NK-92 treated with Interleukin-12 subunit alpha and Interleukin-12 subunit beta, amount 100 ng/mL, for 24 hours (cell line): ENCODE data around the gene DAB2IP.
"Not testable (repeated sequence)": the region's sequence is repeated elsewhere in the genome, so short reads cannot be mapped to it uniquely, and the experiment has no call there.

Experiments used
- DNase-seq: peaks from one replicate; lab custom pipeline; 2025; lab: John Stamatoyannopoulos, UW

The DAB2IP gene

GRCh38 chr9:121776739-121777637 lies 125.6 kb downstream of the DAB2IP start:
- DNase-seq: no peak

DNA sequence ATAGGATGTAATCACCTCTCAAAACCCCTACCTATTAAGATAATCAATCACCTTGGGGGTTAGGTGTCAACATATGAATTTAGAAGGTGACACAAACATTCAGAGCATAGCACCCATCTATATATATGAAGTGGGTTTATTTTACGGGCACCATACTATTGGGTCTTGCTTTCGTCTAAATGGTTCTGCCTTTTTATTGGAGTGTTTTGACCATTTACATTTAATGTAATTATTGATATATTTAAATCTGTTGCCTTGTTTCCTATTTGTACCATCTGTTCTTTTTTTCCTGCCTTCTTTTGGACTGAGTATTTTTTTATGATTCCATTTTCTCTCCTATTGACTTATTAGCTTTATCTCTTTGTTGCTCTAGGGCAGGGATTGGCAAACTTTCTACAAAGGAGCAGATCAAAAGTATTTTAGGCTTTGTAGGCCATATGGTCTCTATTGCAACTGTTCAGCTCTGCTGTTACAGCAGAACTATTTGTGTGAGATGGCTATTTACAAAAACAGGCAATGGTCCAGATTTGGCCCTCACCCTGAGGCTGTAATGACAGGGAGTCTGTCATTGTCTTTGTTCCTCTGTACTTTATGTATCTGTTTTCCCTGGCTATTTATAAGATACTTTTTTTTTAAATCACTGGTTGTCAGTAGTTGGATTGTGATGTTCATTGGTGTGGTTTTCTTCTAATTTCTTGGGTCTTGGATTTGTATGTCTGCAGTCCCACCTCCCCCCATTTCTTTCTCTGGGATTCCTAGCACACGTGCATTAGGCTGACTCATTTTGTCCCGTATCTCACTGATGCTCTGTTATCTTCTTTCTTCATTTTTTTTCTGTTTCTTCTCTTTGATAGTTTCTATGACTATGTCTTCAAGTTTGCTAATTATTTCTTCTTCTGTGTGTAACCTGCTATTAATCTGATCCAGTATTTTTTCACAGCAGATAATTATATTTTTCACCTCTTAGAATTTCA lies 127.1 kb downstream of the DAB2IP start:
- no peak for DNase-seq

DNA sequence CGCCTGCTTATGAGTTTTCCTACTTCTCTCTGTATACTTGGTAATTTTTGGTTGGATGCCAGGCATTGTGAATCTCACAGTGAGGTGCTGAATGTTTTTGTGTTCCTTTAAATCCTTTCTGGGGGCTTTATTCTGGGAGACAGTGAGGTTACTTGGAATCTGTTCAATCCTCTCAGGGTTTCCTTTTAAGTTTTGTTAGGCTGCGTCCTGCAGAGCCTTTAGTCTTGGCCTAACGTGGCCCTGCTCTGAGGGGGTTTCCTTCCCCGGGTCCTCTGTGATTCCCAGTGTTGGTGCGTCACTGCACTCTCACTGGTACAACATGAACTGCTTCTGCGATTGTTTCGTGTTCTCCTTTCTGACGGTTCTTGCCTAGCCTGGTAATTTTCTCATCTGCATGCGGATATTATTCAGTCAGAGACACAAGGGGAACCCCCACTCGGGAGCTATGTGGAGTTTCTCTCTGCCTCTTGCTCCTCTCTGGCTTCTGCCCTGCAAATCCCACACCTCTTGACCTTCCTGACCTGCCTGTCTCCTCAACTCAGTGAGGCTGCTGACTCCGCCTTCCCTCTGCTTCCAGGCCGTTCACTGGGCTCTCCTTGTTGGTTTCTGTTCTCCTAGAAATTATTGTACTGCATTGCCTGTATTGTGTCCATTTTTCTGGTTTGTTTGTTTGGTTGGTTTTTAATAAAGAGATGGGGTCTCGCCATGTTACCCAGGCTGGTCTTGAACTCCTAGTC lies 128.1 kb downstream of the DAB2IP start:
- no peak for DNase-seq

DNA sequence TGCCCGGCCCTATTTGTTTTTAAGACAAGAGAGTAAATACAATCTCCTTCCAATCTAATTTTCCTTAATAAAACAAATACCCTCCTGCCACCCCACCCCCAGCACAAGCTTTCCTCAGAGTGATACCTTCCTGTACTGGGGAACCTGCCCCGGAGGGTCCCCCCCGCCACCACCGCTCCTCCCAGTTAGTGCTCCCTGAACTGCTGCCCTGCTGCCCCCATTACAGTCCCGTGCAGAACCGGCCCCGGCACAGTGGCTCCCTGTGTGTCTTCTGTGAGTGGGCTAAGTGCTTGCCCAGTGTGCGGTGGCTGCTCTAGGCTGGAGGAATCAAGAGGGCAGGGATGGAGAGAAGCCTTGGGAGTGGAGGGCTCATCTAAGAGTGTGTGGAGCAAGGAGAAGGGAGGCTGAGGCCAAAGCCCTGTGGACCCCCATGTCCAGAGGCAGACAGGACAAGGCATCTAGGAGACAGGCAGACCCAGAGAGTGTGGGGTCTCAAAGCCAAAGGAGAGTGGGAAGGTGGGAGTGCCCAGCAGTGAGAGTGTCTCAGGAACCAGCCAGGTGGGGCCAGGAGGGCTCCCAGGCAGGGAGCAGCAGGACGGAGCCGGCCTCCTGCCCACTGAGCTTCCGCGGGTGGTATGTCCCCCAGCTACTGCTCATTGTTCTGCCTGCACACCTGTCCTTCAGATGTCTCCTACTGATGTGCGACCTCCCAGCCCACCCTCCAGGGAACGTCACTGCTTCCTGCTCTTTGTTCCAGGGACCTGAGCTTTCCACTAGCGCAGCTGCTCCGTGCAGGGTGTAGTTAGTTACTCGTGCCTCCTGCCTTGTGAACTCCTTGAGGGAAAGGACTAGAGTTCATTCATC lies 129.0 kb downstream of the DAB2IP start:
- DNase-seq: no peak

DNA sequence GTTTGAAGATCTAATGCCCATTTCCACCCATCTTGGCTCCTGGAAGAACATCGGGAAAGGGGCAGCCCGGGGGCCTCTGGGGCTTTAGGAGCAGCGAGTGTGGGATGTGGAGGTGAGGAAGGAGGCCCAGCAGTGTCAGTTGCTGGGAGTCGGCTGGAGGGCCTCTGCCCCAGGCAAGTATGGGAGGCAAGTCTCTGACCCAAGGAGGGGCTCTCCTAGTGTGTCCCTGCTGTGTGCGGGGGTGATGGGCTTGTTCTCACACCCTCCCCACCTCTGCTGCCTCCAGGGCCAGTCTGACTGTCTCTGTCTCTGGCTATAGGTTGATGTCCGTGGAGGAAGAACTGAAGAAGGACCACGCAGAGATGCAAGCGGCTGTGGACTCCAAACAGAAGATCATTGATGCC lies 129.7 kb downstream of the DAB2IP start:
- no peak for DNase-seq

DNA sequence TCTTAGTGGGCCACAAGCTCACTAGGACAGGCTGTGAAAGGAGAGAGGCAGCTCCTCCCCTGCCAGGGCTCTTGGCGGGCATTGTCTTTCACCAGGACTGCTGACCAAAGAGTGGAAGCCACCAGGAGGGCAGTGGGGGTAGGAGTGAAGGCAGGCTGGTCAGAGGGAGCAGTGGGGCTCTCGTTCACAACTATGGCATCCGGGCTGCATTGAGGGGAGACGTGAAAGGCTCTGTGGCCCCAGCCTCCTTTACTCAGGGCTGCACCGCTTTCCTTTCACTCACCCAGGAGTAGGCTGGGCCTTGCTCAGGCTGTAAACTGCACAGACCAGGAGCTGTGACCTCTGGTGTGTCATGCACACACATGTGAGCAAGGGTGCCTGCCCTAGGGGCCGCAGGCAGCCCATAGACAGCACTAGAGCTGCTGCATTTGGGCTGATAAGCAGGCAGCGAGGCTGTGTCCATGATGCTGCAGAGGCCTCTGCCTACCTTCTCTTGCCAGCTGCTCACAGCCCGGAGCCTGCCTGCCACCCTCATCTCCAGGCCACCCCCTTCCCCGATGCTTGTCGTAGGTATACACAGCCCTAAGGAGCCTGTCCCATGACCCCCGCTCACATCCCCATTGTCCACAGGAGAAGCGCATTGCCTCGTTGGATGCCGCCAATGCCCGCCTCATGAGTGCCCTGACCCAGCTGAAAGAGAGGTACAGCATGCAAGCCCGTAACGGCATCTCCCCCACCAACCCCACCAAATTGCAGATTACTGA lies 130.4 kb downstream of the DAB2IP start:
- DNase-seq: no peak

GRCh38 chr9:121782514-121783110 lies 131.2 kb downstream of the DAB2IP start:
- DNase-seq: no peak

DNA sequence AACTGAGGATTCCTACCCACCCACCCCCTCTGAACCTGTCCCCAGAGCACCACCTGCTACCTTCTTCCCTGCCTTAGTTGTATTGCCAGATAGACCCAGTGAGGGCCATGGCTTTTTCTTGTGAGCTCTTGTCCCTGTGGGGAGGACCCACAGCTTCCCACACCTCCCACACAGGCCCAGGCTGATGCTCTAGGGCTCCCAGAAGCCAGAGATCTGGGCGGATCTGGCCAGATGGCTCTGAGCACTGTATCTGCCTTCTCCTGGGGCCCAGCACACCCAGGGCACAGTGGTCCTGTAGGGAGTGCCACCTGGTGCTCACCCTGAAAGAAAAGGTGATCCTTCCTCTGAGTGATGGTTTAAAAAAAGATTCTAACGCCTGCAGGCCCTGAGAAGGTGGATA lies 131.7 kb downstream of the DAB2IP start:
- DNase-seq: no peak

DNA sequence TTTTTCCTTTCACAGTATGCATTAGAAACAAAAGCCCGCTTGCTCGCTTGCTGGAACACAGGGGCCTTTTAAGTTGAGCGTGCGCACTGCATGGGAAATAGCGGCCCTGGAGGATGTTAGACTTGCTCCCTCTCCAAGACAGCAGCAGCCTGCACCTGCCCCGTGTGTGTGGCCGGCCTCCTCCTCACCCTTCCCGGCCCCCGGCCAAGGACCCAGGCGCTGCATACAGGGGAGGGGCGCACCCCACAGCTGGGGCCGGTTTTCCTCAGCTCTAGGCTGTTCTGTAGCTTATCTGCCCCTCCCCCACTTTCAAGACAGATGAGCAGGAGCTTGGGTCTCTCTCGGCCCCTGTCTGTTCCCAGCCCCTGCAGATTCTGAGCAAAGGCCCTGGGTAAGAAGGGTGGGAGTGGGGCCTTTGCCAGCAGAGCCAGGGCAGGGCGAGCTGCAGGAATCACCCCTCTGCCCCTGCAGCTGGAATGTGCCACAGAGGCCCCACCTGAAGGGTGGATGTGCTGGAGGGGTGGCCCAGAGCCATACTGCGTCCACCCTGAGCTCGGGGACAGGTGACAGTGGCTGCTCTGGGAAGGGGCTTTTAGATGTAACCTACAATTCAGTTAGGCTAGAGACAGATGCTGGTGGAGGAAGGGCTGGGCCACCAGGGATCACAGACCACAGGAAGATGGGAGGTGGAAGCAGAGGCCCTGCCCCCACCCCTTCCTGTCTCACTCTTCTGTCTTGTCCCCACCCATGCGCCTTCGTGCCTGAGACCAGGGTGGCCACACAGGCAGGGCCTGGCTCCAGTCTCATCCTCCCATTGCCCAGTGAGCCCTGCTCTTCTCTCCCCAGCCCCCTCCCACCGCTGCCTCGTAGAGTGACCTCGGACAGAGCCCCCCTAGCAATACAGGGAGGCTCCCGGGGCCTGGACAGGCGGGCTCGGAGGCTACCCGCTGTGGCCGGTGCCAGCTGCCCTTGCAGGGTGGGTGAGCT lies 132.4 kb downstream of the DAB2IP start:
- no peak for DNase-seq

- no peak for DNase-seq
Observed at GRCh38 chr9:121784731-121785411, 133.4 kb downstream of the DAB2IP start.

DNA sequence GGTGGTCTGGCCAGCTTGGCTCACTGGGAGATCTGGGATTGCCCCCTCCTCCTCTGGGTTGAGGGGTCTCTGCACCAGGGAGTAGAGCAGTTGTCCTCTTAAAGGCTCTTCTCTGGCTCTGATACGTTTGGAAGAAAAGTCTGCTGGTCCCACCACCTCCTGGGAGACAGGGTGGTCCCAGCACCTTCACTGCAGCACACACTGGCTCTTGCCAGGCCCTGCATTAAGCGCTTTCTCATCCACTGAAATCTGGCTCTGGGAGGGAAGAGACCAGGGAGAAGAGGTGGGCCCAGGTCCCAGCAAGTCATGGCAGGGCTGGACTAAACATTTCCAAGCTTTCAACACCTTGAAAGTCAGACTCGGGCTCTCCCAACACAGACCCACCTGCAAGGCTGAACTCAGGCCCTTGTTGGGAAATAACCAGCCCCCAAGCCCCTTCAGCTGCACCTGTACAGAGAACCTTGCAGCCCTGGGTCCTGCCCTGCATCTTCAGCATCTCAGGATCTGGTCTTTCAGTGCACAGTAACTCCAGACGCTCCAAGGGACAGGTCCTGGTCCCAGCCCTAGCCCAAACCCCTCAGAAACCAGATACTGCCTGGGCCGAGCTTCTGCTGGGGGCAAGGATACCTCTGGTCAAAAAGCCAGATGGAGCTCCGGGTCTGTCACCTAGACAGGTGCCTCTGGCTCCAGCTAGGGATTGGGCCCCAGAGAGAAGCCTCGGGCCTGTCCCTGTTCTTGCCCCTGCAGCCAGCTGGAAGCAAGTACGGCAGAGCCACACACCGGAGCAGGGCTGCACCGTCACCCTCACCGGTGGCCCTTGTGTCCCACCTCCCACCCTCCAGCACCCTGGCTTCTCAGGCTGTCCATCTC lies 134.5 kb downstream of the DAB2IP start:
- DNase-seq: no peak

DNA sequence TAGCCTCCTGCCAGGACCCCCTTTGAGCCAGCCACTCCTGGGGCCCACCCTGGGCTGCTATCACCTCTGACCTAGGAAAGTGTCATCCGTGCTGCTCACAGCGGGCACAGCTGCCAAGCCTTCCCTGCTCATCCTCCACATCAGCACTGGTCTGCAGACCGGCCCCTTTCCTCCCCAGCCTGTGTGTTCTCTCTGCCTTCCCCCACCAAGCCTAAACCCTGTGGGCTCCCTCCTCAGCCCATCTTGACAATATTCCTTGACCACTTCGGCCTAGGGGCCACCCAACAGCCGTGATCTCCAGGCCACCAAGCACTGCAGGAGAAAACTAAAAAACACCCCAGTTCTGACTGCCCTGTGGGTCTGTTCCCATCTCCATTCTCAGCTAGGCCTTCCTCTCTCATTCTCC lies 135.1 kb downstream of the DAB2IP start:
- no peak for DNase-seq

DNA sequence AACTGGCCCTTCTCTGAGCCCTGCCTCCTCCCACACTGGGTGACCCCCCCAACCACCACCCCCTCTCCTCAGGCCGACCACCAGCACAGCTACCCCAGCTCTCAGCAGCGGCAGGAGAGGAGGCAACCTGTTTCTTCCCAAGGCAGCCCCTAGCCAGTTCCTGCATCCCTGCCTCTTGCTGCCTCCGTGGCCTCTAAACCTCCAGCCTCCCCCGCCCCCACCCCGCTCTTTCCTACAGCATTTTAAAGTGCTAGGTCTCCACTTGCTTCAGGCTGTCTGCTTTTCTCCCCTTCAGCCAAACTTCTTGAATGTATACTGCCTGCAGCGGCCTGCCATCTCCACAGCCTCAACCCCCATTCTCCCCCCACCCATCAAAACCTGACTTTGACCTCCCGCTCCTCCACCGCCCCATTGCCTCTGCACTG lies 135.6 kb downstream of the DAB2IP start:
- no peak for DNase-seq

- no peak for DNase-seq
Observed at GRCh38 chr9:121788686-121789366, 137.4 kb downstream of the DAB2IP start.

DNA sequence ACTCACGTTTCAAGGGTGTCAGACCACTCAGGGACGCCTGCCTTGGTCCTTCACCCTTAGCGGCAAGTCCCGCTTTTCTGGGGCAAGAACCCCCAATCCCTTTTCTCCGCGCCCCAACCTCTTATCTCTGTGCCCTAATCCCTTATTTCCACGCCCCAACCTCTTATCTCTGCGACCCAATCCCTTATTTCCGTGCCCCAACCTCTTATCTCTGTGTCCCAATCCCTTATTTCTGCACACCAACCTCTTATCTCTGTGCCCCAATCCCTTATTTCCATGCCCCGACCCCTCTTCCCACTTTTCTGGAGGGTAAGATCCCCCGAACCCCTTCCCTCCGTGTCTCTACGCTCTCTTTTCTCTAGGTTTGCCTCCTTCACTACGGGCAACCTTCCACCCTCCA lies 139.4 kb downstream of the DAB2IP start:
- DNase-seq: no peak

DNA sequence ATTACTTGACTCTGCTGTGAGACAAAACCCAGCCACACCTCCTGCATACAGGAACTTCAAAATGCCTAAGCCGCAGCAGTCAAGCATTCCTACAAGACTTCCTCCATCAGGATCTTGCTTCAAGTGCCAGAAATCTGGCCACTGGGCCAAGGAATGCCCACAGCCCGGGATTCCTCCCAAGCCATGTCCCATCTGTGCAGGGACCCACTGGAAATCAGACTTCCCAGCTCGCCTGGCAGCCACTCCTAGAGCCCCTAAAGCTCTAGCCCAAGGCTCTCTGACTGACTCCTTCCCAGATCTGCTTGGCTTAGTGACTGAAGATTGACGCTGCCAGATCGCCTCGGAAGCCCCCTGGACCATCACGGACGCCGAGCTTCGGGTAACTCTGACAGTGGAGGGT lies 141.0 kb downstream of the DAB2IP start:
- not testable (repeated sequence) for DNase-seq
